WTC11 (cell line): ENCODE measurements around the gene TOMM7.

ENCODE experiments used
- ETV6 ChIP-seq: sonication (generic); formaldehyde crosslinking; IDR thresholded peaks from 2 replicates; pipeline ENCODE4 v1.8.1; 2022; ENCODE audit warnings: mild to moderate bottlenecking, missing genetic modification reagents
- GRHL2 ChIP-seq: fragments of 250-450 bp; sonication (Bioruptor Pico); IDR thresholded peaks from 2 replicates; pipeline ENCODE4 v1.8.0; 2022; ENCODE audit warnings: mild to moderate bottlenecking, moderate library complexity; ENCODE audit not compliant: insufficient replicate concordance, severe bottlenecking
- NFYB ChIP-seq: sonication (generic); formaldehyde crosslinking; conservative IDR thresholded peaks from 2 replicates; pipeline ENCODE4 v1.8.0; 2022; ENCODE audit warnings: low read depth, missing genetic modification reagents
- TF ChIP-seq, protein P1 (sequence below): fragments of 200-600 bp; IDR thresholded peaks from 2 replicates; pipeline ENCODE4 v1.8.0; 2022; ENCODE audit warnings: antibody characterized with exemption
- TF ChIP-seq, protein P2 (sequence below): fragments of 250-450 bp; sonication (Bioruptor Pico); IDR thresholded peaks from 2 replicates; pipeline ENCODE4 v2.1.2; 2022; ENCODE audit warnings: mild to moderate bottlenecking, moderate library complexity
- TF ChIP-seq, protein P3 (sequence below): sonication (generic); formaldehyde crosslinking; IDR thresholded peaks from 2 replicates; pipeline ENCODE4 v1.8.1; 2023; ENCODE audit warnings: mild to moderate bottlenecking, missing genetic modification reagents, moderate library complexity
- TF ChIP-seq, protein P4 (sequence below): sonication (generic); formaldehyde crosslinking; IDR thresholded peaks from 2 replicates; pipeline ENCODE4 v1.8.0; 2022; ENCODE audit warnings: mild to moderate bottlenecking, missing genetic modification reagents

DNA sequence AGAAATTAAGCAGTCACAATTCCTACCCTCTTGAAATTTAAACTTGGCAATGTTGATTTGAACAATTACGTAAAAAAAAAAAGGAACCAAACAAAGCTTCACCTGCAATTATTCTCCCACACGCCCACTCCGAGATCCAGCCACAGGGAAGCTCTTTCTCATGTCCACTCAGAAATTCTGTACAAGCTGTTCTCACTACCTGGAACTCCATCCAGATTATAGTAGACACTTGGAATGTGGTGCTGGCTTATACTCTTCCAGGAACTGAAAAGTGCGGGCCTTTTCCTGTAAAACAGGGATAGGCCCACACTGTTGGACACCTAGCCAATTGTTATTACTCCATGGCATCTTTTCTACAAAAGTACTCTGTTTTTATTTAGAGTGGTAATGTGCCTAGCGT lies 20.3 kb upstream of the TOMM7 start:
- TF ChIP-seq, protein P1, sequence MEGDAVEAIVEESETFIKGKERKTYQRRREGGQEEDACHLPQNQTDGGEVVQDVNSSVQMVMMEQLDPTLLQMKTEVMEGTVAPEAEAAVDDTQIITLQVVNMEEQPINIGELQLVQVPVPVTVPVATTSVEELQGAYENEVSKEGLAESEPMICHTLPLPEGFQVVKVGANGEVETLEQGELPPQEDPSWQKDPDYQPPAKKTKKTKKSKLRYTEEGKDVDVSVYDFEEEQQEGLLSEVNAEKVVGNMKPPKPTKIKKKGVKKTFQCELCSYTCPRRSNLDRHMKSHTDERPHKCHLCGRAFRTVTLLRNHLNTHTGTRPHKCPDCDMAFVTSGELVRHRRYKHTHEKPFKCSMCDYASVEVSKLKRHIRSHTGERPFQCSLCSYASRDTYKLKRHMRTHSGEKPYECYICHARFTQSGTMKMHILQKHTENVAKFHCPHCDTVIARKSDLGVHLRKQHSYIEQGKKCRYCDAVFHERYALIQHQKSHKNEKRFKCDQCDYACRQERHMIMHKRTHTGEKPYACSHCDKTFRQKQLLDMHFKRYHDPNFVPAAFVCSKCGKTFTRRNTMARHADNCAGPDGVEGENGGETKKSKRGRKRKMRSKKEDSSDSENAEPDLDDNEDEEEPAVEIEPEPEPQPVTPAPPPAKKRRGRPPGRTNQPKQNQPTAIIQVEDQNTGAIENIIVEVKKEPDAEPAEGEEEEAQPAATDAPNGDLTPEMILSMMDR = no peak
- TF ChIP-seq, protein P2, sequence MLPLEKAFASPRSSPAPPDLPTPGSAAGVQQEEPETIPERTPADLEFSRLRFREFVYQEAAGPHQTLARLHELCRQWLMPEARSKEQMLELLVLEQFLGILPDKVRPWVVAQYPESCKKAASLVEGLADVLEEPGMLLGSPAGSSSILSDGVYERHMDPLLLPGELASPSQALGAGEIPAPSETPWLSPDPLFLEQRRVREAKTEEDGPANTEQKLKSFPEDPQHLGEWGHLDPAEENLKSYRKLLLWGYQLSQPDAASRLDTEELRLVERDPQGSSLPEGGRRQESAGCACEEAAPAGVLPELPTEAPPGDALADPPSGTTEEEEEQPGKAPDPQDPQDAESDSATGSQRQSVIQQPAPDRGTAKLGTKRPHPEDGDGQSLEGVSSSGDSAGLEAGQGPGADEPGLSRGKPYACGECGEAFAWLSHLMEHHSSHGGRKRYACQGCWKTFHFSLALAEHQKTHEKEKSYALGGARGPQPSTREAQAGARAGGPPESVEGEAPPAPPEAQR (CRISPR knock-in tag) = no peak
- TF ChIP-seq, protein P3, sequence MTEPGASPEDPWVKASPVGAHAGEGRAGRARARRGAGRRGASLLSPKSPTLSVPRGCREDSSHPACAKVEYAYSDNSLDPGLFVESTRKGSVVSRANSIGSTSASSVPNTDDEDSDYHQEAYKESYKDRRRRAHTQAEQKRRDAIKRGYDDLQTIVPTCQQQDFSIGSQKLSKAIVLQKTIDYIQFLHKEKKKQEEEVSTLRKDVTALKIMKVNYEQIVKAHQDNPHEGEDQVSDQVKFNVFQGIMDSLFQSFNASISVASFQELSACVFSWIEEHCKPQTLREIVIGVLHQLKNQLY (CRISPR knock-in tag) = no peak
- TF ChIP-seq, protein P4, sequence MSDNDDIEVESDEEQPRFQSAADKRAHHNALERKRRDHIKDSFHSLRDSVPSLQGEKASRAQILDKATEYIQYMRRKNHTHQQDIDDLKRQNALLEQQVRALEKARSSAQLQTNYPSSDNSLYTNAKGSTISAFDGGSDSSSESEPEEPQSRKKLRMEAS (CRISPR knock-in tag) = no peak
- TF ChIP-seq ETV6 (no peak), GRHL2 (CRISPR knock-in tag) (no peak), NFYB (CRISPR knock-in tag) (no peak)
